Kidney epithelial cell (primary cell): ENCODE data around the gene NT5C2. TPM values are rescaled to one million over a fixed set of nuclear protein-coding genes. Genes with fewer than 3 reads are reported as not detected.

Experiments used
- DNase-seq: peaks from one replicate; pipeline ENCODE4 v3.0.0-alpha.2; 2010; ENCODE audit warnings: low read depth
- H3K27me3 ChIP-seq: 2 replicates; pipeline ENCODE4 v1.6.0; 2011; ENCODE audit warnings: low read length; ENCODE audit not compliant: control insufficient read depth, insufficient read depth
- H3K36me3 ChIP-seq: 2 replicates; pipeline ENCODE4 v1.5.1; 2011; ENCODE audit warnings: low read length; ENCODE audit not compliant: control insufficient read depth, insufficient read depth
- H3K4me3 ChIP-seq: 2 replicates; pipeline ENCODE4 v1.5.1; 2011; ENCODE audit warnings: low read depth, mild to moderate bottlenecking, control low read depth, low read length
- CTCF ChIP-seq: IDR thresholded peaks from 2 replicates; pipeline ENCODE4 v1.5.1; 2011; ENCODE audit warnings: mild to moderate bottlenecking, moderate library complexity, low read length, control low read depth, inconsistent platforms; ENCODE audit not compliant: insufficient read depth, poor library complexity, severe bottlenecking
- total RNA-seq: library from RNA; depleted of rRNA; stranded (reverse); fragments of >200 nt; gene quantifications from 2 replicates; pipeline ENCODE4 v1.2.3, GENCODE V29; 2015

The NT5C2 gene
- total RNA-seq, 1 donor from 2014 or later: 90.7 TPM

GRCh38 chr10:103154521-103155299 lies 38.4 kb downstream of the NT5C2 start:
- no peak overlapping the region for H3K4me3 ChIP-seq
- no peaks in the 10 kb centered on the region for H3K27me3 ChIP-seq
- no peak for TF ChIP-seq CTCF
- DNase-seq: no peak
- H3K36me3 ChIP-seq: no peaks in the 10 kb centered on the region

GRCh38 chr10:103153302-103154197 lies 39.5 kb downstream of the NT5C2 start:
- DNase-seq: no peak
- no peak overlapping the region for H3K4me3 ChIP-seq
- no peaks in the 10 kb centered on the region for H3K27me3 ChIP-seq
- TF ChIP-seq CTCF: no peak
- no peaks in the 10 kb centered on the region for H3K36me3 ChIP-seq

GRCh38 chr10:103149991-103150622 lies 43.0 kb downstream of the NT5C2 start:
- no peak for DNase-seq
- TF ChIP-seq CTCF: no peak
- Histone ChIP-seq H3K4me3 (no peak overlapping the region), H3K36me3 (no peaks in the 10 kb centered on the region), H3K27me3 (no peaks in the 10 kb centered on the region)

- H3K4me3 ChIP-seq: no peak overlapping the region
- DNase-seq: no peak
- H3K36me3 ChIP-seq: no peaks in the 10 kb centered on the region
- no peaks in the 10 kb centered on the region for H3K27me3 ChIP-seq
- TF ChIP-seq CTCF: no peak
Measured at GRCh38 chr10:103147645-103148044, 45.4 kb downstream of the NT5C2 start.

GRCh38 chr10:103145860-103146466 lies 47.1 kb downstream of the NT5C2 start:
- Histone ChIP-seq H3K36me3 (no peaks in the 10 kb centered on the region), H3K4me3 (no peak overlapping the region), H3K27me3 (no peaks in the 10 kb centered on the region)
- no peak for TF ChIP-seq CTCF
- no peak for DNase-seq
